Panc1 (cell line): Measurements from ENCODE around the gene RBMS1. TPM values are rescaled to one million over a fixed set of nuclear protein-coding genes. Genes with fewer than 3 reads are reported as not detected.

Source experiments
- ATAC-seq: fragments of 200-7000 bp; cut with Tn5 transposase; 2 replicates; pipeline ENCODE4 v1.9.1; 2020; ENCODE audit warnings: mild to moderate bottlenecking, moderate library complexity
- BruUV-seq: library from RNA; stranded (reverse); fragments of 400-500 nt; replicated peaks from 2 replicates; lab custom pipeline; 2021; lab: Mats Ljungman, UMichigan
- CTCF ChIA-PET: fragments of 300-600 bp; sonication (Branson Sonifier 250); formaldehyde crosslinking; loops from one replicate; lab custom pipeline; 2022; ENCODE audit warnings: antibody characterized with exemption; lab: Charles Lee
- POLR2A ChIA-PET: fragments of 300-600 bp; sonication (Branson Sonifier 250); formaldehyde crosslinking; loops from one replicate; lab custom pipeline; 2022; ENCODE audit warnings: antibody characterized with exemption; lab: Charles Lee
- DNase-seq: peaks from one replicate; pipeline ENCODE4 v3.0.0-alpha.2; 2010; ENCODE audit warnings: low read depth, low spot score
- H3K27ac ChIP-seq: 2 replicates; pipeline ENCODE4 v1.5.1; 2011; ENCODE audit warnings: mild to moderate bottlenecking, low read length, inconsistent platforms
- H3K27me3 ChIP-seq: fragments of 200-500 bp; sonication (Bioruptor generic); 2 replicates; pipeline ENCODE4 v1.6.0; 2014; ENCODE audit warnings: low read length, inconsistent platforms; ENCODE audit not compliant: control insufficient read depth, insufficient read depth
- H3K36me3 ChIP-seq: fragments of 200-500 bp; sonication (Bioruptor generic); 2 replicates; pipeline ENCODE4 v1.5.1; 2014; ENCODE audit warnings: inconsistent platforms, mild to moderate bottlenecking, low read length, moderate library complexity; ENCODE audit not compliant: control insufficient read depth, insufficient read depth
- H3K4me1 ChIP-seq: 2 replicates; pipeline ENCODE4 v1.5.1; 2011; ENCODE audit warnings: inconsistent platforms, mild to moderate bottlenecking, low read length, moderate library complexity; ENCODE audit not compliant: control insufficient read depth, insufficient read depth
- H3K4me3 ChIP-seq, 2 experiments: 2 replicates each; pipeline ENCODE4 v1.5.1; 2011 to 2012; ENCODE audit warnings: low read depth in 2 of 2, low read length in 2 of 2, mild to moderate bottlenecking in 2 of 2, inconsistent platforms in 1 of 2, moderate library complexity in 1 of 2
- H3K9me3 ChIP-seq: fragments of 200-500 bp; sonication (Bioruptor generic); 2 replicates; pipeline ENCODE4 v1.5.1; 2014; ENCODE audit warnings: low read depth, mild to moderate bottlenecking, inconsistent platforms, low read length, moderate library complexity; ENCODE audit not compliant: control insufficient read depth, insufficient read depth
- POLR2AphosphoS5 ChIP-seq: IDR thresholded peaks from 2 replicates; pipeline ENCODE4 v1.6.1; 2012; ENCODE audit warnings: mild to moderate bottlenecking, low read depth, low read length, moderate library complexity
- SIN3A ChIP-seq: IDR thresholded peaks from 2 replicates; pipeline ENCODE4 v1.6.1; 2012; ENCODE audit warnings: low read depth, mild to moderate bottlenecking, low read length, moderate library complexity, borderline replicate concordance; ENCODE audit not compliant: insufficient read depth
- TCF7L2 ChIP-seq: IDR thresholded peaks from 2 replicates; pipeline ENCODE4 v1.6.1; 2011; ENCODE audit warnings: mild to moderate bottlenecking, low read depth, low read length, inconsistent platforms
- in situ Hi-C: cut with HindIII; loops from 2 replicates; pipeline ENCODE4 v1.10.0; 2016; ENCODE audit warnings: low sequenced_read_pairs, low pct_unique_long_range_greater_than_20kb
- intact Hi-C: fragments of 100-400 bp; cut with micrococcal nuclease; formaldehyde crosslinking; loops from one replicate; pipeline ENCODE4 v1.10.0; 2022; ENCODE audit not compliant: unreplicated experiment
- total RNA-seq: library from RNA; stranded (reverse); gene quantifications from one replicate; pipeline ENCODE4 v1.2.1, GENCODE V29; 2021; ENCODE audit not compliant: unreplicated experiment
- TF ChIP-seq, protein P1 (sequence below): fragments of 450-650 bp; IDR thresholded peaks from 2 replicates; pipeline ENCODE4 v1.5.1; 2017; ENCODE audit warnings: mild to moderate bottlenecking
- TF ChIP-seq, protein P2 (sequence below), 2 experiments: IDR thresholded peaks; 2 replicates each; pipeline ENCODE4 v1.6.1; 2011 to 2012; ENCODE audit warnings: low read depth in 2 of 2, control low read depth in 1 of 2, low read length in 1 of 2, mild to moderate bottlenecking in 1 of 2, moderate library complexity in 1 of 2; ENCODE audit not compliant: insufficient read depth in 1 of 2

Gene RBMS1
- total RNA-seq, 1 experiment from 2014 or later = 67.0 TPM

DNA sequence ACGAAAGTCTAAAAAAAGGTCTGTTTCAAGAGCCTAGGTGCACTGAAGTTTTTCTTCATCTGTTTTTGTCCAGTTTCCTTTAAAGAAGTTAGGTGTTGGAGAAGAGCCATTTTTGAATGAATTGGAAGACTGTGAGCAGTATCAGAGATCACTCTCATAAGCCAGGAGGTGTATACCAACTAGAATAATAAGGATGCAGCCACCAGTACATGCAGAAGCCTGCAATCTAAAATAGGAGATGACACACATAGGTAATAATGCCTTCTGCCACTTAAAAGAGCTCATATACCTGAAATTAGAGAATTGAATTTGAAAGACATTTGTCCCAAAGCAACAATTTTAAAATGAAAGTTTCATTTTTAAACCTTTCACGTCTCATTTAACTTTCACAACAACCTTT, 81.7 kb downstream of the RBMS1 start:
- no TSS peak for BruUV-seq
- CTCF ChIA-PET = no interaction called here
- intact Hi-C loops = no loop called here
- Histone ChIP-seq H3K9me3 (no peaks in the 10 kb centered on the region), H3K27ac (peak overlapping the region; percentile 13), H3K36me3 (no peaks in the 10 kb centered on the region), H3K4me3 (no peak overlapping the region), H3K27me3 (no peaks in the 10 kb centered on the region; the same call in 1 of the 2 replicates), H3K4me1 (peaks cover 17% of the 10 kb centered on the region)
- TF ChIP-seq, protein P1, sequence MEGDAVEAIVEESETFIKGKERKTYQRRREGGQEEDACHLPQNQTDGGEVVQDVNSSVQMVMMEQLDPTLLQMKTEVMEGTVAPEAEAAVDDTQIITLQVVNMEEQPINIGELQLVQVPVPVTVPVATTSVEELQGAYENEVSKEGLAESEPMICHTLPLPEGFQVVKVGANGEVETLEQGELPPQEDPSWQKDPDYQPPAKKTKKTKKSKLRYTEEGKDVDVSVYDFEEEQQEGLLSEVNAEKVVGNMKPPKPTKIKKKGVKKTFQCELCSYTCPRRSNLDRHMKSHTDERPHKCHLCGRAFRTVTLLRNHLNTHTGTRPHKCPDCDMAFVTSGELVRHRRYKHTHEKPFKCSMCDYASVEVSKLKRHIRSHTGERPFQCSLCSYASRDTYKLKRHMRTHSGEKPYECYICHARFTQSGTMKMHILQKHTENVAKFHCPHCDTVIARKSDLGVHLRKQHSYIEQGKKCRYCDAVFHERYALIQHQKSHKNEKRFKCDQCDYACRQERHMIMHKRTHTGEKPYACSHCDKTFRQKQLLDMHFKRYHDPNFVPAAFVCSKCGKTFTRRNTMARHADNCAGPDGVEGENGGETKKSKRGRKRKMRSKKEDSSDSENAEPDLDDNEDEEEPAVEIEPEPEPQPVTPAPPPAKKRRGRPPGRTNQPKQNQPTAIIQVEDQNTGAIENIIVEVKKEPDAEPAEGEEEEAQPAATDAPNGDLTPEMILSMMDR = no peak
- TF ChIP-seq, protein P2, sequence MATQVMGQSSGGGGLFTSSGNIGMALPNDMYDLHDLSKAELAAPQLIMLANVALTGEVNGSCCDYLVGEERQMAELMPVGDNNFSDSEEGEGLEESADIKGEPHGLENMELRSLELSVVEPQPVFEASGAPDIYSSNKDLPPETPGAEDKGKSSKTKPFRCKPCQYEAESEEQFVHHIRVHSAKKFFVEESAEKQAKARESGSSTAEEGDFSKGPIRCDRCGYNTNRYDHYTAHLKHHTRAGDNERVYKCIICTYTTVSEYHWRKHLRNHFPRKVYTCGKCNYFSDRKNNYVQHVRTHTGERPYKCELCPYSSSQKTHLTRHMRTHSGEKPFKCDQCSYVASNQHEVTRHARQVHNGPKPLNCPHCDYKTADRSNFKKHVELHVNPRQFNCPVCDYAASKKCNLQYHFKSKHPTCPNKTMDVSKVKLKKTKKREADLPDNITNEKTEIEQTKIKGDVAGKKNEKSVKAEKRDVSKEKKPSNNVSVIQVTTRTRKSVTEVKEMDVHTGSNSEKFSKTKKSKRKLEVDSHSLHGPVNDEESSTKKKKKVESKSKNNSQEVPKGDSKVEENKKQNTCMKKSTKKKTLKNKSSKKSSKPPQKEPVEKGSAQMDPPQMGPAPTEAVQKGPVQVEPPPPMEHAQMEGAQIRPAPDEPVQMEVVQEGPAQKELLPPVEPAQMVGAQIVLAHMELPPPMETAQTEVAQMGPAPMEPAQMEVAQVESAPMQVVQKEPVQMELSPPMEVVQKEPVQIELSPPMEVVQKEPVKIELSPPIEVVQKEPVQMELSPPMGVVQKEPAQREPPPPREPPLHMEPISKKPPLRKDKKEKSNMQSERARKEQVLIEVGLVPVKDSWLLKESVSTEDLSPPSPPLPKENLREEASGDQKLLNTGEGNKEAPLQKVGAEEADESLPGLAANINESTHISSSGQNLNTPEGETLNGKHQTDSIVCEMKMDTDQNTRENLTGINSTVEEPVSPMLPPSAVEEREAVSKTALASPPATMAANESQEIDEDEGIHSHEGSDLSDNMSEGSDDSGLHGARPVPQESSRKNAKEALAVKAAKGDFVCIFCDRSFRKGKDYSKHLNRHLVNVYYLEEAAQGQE (IDR thresholded peaks at IDR 0.05; ENCODE audit: insufficient read depth in 1 of 2, low read depth in 2 of 2, low read length in 1 of 2) = no peak
- TF ChIP-seq POLR2AphosphoS5 (no peak), TCF7L2 (no peak), SIN3A (no peak)
- POLR2A ChIA-PET = interaction anchor here (0.6 kb wide), 1 partner anchor 52 kb away, joined by 3 read pairs; no protein-coding TSS in a partner anchor
- in situ Hi-C loops = no loop called here
- ATAC-seq (no peak), DNase-seq (no peak)

DNA sequence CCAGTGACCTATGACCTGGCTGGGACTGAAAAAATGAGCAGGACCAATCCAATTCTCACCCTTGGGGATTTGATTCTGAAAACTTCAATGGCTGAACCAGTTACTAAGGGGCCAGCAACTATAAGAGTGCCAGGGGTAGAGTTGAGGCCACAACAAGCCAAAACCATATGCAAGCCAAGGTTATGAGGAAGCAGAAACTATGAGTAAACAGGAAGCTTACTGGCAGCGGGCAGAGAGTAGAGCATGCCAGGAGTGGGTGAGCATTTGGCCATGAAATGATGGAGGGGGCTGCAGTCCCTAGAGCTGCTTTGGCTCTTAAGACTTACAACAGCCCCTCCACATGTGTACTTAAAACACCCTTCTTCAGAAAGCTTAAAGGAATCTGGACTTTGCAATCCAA, 82.4 kb downstream of the RBMS1 start:
- ChIA-PET CTCF (no interaction called here), POLR2A (no interaction called here)
- Histone ChIP-seq H3K27ac (peak overlapping the region; percentile 54; the same call in 1 of the 2 replicates), H3K9me3 (no peaks in the 10 kb centered on the region), H3K4me1 (peaks cover 17% of the 10 kb centered on the region), H3K4me3 (no peak overlapping the region), H3K36me3 (no peaks in the 10 kb centered on the region), H3K27me3 (no peaks in the 10 kb centered on the region; the same call in 1 of the 2 replicates)
- intact Hi-C loops (no loop called here), in situ Hi-C loops (no loop called here)
- no peak for TF ChIP-seq SIN3A
- TF ChIP-seq, protein P1 = no peak
- TF ChIP-seq, protein P2 (IDR thresholded peaks at IDR 0.05; ENCODE audit: insufficient read depth in 1 of 2, low read depth in 2 of 2, low read length in 1 of 2) = no peak
- no peak for TF ChIP-seq TCF7L2
- TF ChIP-seq POLR2AphosphoS5 = no peak
- ATAC-seq (no peak), DNase-seq (no peak)
- no TSS peak for BruUV-seq
